GM19193 (cell line): Measurements from ENCODE around the gene IGFN1.

Experiments
- POLR2A ChIP-seq: IDR thresholded peaks from 4 replicates; pipeline ENCODE4 v1.6.1; 2011; ENCODE audit not compliant: insufficient read depth, insufficient read length; ENCODE audit errors: extremely low read depth

Gene IGFN1

GRCh38 chr1:201245082-201245481 lies 54.5 kb downstream of the IGFN1 start:
- TF ChIP-seq POLR2A: no peak

DNA sequence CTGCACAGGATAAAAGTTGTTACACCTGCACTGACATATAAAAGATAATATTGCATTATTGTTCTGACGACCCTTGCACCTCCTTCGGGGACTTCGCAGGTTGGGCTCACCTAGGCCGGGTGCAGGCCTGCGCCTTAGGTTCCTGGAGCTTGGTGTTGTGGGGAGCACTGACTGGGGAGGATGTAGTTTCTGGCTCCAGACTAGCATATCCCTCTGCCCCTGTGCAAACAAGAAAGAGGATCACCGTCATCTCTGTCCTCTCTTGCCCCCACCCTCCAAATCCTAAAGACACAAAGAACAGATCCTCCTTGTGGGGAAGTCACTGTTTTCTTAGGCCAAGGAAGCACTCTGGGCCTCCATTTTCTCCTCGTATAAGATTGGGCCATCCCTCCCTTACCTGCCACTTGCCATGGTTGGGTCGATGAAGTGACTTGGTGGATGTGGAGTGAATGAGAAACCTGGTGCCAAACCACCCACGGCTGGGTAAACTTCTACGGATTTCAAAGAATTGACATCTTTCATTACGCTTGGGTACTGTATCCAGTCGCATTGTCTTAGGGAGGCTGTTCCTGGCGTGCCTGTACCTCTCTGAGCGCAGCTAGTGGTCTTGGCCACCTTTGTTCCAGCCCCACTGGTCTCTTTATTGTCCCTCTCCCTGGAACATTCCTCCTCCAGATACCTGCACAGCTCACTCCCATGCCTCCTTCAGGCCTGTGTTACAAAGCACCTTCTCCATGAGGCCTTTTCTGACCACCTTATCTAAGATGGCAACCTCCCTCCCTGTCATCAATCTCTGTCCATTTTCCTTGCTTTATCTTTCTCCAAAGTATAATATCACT lies 58.3 kb downstream of the IGFN1 start:
- TF ChIP-seq POLR2A: no peak

GRCh38 chr1:201250326-201251011 lies 59.8 kb downstream of the IGFN1 start:
- TF ChIP-seq POLR2A: no peak

DNA sequence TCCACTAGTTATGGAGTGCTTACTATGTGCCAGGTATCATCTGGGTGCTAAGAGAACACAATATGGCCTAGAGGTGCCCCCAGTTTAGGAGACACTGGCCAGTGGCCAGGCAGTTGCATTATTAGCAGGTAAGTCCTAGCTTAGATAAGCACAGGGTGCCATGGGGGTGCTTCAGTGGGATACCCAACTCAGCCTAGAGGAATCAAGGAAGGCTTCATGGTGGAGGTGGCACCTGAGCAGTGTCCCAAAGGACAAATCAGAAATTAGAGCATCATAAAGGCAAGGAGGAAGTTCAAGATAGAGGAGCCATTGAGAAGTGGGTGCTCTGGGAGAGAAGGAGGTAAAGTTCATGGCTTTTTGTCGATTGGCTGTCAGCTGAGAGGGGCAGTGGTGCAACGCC lies 60.8 kb downstream of the IGFN1 start:
- no peak for TF ChIP-seq POLR2A

DNA sequence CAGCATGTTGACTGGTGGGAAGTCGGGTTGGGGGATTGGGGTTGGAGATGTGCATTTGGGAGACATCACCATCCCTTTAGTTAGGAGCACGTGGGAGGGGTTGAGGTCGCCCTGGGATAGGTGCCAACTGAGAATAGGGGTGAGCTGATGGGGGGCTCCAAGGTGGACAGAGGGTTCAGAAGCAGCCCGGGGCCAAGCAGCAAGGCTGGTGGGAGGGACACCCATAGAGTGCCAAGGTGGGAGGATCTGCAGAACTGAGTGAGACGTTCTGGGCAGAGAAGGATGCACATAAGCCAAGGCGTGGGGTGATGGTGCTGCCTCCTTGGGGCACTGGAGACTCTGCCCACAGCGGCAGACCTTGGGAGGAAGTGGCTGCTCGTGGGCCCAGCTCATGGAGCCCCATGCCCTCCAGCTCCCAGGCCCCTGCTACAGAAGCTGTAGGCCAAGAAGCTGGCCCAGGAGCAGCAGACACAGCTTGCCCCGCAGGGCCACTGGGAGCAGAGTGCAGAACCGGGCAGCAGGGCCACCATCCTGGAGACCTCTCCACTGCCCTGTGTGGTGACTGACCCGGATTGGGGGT lies 61.3 kb downstream of the IGFN1 start:
- no peak for TF ChIP-seq POLR2A

- TF ChIP-seq POLR2A: no peak
Observed at GRCh38 chr1:201252944-201253371, 62.3 kb downstream of the IGFN1 start.

- no peak for TF ChIP-seq POLR2A
Observed at GRCh38 chr1:201253411-201253810, 62.8 kb downstream of the IGFN1 start.

- no peak for TF ChIP-seq POLR2A
Observed at GRCh38 chr1:201253906-201254624, 63.4 kb downstream of the IGFN1 start.

- TF ChIP-seq POLR2A: no peak
Observed at GRCh38 chr1:201254625-201255478, 64.2 kb downstream of the IGFN1 start.

- TF ChIP-seq POLR2A: no peak
Observed at GRCh38 chr1:201255479-201256362, 65.1 kb downstream of the IGFN1 start.

DNA sequence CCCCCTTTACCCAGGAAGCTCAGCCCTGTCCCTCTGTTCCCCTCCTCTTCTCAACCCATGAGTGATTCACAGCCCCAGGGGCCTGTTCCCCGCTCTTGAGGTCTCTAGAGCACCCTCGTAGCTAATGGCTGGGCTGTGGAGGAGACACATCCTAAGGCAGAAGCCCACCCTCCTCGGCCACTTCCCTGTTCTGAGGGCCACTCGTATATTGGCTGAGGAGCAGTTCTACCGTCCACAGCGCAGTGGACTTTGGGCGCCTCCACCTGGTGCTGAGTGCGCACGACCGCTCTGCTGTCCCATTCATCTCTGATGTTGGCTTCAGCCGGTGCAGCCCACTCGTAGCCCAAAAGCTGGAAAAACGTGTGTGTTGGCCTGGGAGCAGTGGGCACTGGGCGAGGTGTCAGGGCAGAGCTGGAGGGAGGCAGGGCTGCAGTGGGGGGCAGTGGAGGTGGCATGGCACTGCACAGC lies 68.2 kb downstream of the IGFN1 start:
- no peak for TF ChIP-seq POLR2A

DNA sequence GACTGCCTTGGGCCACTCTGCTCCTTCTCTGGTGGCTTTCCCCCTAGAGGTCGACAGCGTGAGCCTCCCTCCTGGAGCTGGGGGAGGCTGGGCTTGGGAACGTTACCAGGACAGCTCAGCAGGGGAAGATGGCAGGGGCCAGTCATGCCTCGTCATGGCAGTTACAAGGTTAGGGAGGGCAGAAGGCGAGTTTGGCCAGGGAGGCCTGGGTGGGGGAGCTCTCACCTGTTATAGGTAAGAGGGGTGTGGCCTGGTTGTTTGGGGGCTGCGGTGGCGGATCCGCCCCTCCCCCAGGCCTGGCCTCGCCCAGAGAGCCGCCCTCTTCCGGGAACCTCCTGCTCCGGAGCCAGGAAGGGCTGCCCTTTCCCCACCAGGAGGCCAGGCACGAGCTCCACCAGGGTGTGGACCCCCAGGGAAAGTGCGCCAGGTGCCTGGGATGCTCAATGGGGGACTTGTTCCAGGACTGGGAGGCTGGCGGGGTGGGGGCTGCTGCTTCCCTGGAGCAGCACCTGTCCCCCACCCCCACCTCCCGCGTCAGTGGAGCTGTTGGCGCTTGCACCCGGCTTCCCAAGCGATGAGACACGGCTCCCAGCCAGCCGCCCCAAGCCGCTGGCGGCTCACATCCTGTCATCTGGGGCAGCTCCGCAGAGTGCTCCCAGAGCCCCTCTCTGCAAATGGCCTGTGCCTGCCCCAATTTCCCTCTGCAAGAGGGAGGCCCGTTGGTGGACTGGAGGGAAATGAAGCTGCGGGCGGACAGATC lies 69.0 kb downstream of the IGFN1 start:
- no peak for TF ChIP-seq POLR2A
